Measurements from ENCODE around the gene RPS17. TPM values are rescaled to one million over a fixed set of nuclear protein-coding genes. Genes with fewer than 3 reads are reported as not detected.

The RPS17 gene
- polyA plus RNA-seq, 3 donors: 604 to 2,881 (median 619) TPM

DNA sequence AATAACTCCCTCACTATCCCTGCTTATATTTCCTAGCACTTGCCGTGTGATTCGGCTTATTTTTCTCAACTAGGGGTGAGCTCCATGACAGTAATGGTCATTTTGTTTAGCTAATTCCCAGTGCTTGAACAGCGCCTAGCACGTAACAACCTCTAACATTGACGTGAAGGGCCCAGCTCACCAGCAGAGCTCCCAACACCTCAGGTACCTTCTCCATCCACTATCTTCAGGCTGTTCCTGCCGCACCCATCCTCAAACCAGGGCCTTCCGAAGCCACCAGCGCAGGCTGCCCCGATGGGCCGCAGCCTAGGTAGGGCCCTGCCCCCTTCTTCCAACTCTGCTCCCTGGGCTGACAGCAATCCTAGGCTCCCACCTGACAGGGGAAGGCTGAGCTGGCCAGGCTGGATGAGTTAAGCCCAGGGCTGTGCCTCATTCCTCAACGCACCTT lies 751 bp upstream of the RPS17 start:
- Mint-ChIP-seq H3K36me3 (peaks cover 26 to 33% of the 10 kb centered on the region in 2 donors), H3K4me1 (peaks cover 27% of the 10 kb centered on the region), H3K9me3 (no peaks in the 10 kb centered on the region), H3K27ac (peak overlapping the region; percentile 91 to 95 (median 93)), H3K4me3 (peak overlapping the region; percentile 96 to 97), H3K27me3 (ENCODE audit: low read depth in 3 of 3) (peaks cover 0 to 6% (median 2%) of the 10 kb centered on the region in 3 donors)
- TF ChIP-seq, protein P1, sequence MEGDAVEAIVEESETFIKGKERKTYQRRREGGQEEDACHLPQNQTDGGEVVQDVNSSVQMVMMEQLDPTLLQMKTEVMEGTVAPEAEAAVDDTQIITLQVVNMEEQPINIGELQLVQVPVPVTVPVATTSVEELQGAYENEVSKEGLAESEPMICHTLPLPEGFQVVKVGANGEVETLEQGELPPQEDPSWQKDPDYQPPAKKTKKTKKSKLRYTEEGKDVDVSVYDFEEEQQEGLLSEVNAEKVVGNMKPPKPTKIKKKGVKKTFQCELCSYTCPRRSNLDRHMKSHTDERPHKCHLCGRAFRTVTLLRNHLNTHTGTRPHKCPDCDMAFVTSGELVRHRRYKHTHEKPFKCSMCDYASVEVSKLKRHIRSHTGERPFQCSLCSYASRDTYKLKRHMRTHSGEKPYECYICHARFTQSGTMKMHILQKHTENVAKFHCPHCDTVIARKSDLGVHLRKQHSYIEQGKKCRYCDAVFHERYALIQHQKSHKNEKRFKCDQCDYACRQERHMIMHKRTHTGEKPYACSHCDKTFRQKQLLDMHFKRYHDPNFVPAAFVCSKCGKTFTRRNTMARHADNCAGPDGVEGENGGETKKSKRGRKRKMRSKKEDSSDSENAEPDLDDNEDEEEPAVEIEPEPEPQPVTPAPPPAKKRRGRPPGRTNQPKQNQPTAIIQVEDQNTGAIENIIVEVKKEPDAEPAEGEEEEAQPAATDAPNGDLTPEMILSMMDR (IDR thresholded peaks at IDR 0.05): no peak
- H4K20me1 ChIP-seq (ENCODE audit: insufficient read depth, low read length): peaks cover 39% of the 10 kb centered on the region
- H3K9me3 ChIP-seq (replicated peaks in 1 of 2; ENCODE audit: control insufficient read depth in 1 of 2, insufficient read depth in 1 of 2, low read length in 2 of 2): no peaks in the 10 kb centered on the region
- peak overlapping the region; percentile 97 for H2AFZ ChIP-seq (ENCODE audit: insufficient read depth, low read depth, low read length, poor library complexity, severe bottlenecking)
- intact Hi-C loops (cut with micrococcal nuclease): loop anchor here in 1 of 2 donors (5.0 kb wide), 2 partner anchors 211 to 471 kb away; partner anchors contain the start of gene C15orf40
- DNase-seq: peak in 1 of 3 donors; percentile 13
- peaks cover 26 to 29% of the 10 kb centered on the region in 2 donors for H3K36me3 ChIP-seq (replicated peaks in 1 of 2; ENCODE audit: control insufficient read depth in 1 of 2, insufficient read depth in 2 of 2, low read length in 2 of 2)
- peak overlapping the region; percentile 67 to 95 for H3K27ac ChIP-seq (ENCODE audit: low read depth in 1 of 2, low read length in 2 of 2)
- peaks cover 33% of the 10 kb centered on the region for H3K79me2 ChIP-seq (ENCODE audit: insufficient read depth, low read length)
- peak overlapping the region; percentile 89 for H3K4me2 ChIP-seq (replicated peaks; ENCODE audit: extremely low read depth, low read length, poor library complexity, severe bottlenecking)
- H3K9ac ChIP-seq (ENCODE audit: insufficient read depth, low read length, poor library complexity, severe bottlenecking): peak overlapping the region; percentile 93
- H3K4me3 ChIP-seq (replicated peaks in 1 of 3; ENCODE audit: low read depth in 2 of 3, low read length in 3 of 3): peak overlapping the region; percentile 70 to 98 (median 77)
- H3K27me3 ChIP-seq (ENCODE audit: control insufficient read depth in 2 of 2, insufficient read depth in 2 of 2, low read length in 2 of 2): peaks cover 0 to 3% of the 10 kb centered on the region in 2 donors
- 39% methylated on average over 11 of the region's 11 CpGs for WGBS (ENCODE audit: insufficient coverage)
- H3K4me1 ChIP-seq (ENCODE audit: control insufficient read depth in 1 of 2, insufficient read depth in 2 of 2, low read length in 2 of 2): peaks cover 19 to 26% of the 10 kb centered on the region in 2 donors

DNA sequence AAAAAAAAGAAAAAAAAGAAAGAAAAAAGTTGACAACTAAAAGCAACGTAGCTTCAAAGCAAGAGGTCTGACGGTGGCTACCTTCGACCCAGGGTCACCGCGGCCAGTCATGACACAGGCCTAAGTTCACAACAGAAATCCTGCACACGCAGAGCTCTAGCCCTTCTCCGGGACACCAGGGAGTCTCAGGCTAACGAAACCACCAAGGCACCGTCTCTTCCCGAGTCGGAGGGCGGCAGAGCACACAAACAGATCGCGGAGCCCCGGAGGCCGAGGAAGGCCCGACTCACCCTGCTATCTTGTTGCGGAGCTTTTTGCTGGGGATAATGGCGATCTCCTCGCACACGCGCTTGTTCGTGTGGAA lies 584 bp downstream of the RPS17 start:
- under 1% methylated on average over 23 of the region's 23 CpGs for WGBS (ENCODE audit: insufficient coverage)

More for the DNA sequence above, 584 bp downstream of the RPS17 start:
- peaks cover 33% of the 10 kb centered on the region for H3K79me2 ChIP-seq (ENCODE audit: insufficient read depth, low read length)
- peaks cover 0 to 3% of the 10 kb centered on the region in 2 donors for H3K27me3 ChIP-seq (ENCODE audit: control insufficient read depth in 2 of 2, insufficient read depth in 2 of 2, low read length in 2 of 2)
- Mint-ChIP-seq H3K4me1 (peaks cover 27% of the 10 kb centered on the region), H3K4me3 (peak overlapping the region; percentile 97), H3K36me3 (peaks cover 37 to 44% of the 10 kb centered on the region in 2 donors), H3K27me3 (ENCODE audit: low read depth in 3 of 3) (peaks cover 0 to 6% (median 2%) of the 10 kb centered on the region in 3 donors), H3K9me3 (peaks cover 0 to under 1% (median 0%) of the 10 kb centered on the region in 7 donors), H3K27ac (peak overlapping the region; percentile 92 to 96 (median 95))
- peaks cover 19 to 26% of the 10 kb centered on the region in 2 donors for H3K4me1 ChIP-seq (ENCODE audit: control insufficient read depth in 1 of 2, insufficient read depth in 2 of 2, low read length in 2 of 2)
- peak in 1 of 3 donors; percentile 38 for DNase-seq
- peak overlapping the region; percentile 79 to 95 for H3K27ac ChIP-seq (ENCODE audit: low read depth in 1 of 2, low read length in 2 of 2)
- peak overlapping the region; percentile 89 for H3K4me2 ChIP-seq (replicated peaks; ENCODE audit: extremely low read depth, low read length, poor library complexity, severe bottlenecking)
- H2AFZ ChIP-seq (ENCODE audit: insufficient read depth, low read depth, low read length, poor library complexity, severe bottlenecking): peak overlapping the region; percentile 97
- H3K36me3 ChIP-seq (replicated peaks in 1 of 2; ENCODE audit: control insufficient read depth in 1 of 2, insufficient read depth in 2 of 2, low read length in 2 of 2): peaks cover 26 to 39% of the 10 kb centered on the region in 2 donors
- TF ChIP-seq, protein P1 (IDR thresholded peaks at IDR 0.05): no peak
- peaks cover 43% of the 10 kb centered on the region for H4K20me1 ChIP-seq (ENCODE audit: insufficient read depth, low read length)
- peak overlapping the region; percentile 93 for H3K9ac ChIP-seq (ENCODE audit: insufficient read depth, low read length, poor library complexity, severe bottlenecking)
- intact Hi-C loops (cut with micrococcal nuclease): loop anchor here (5.0 to 10.0 kb wide), 3 partner anchors 213 to 473 kb away; partner anchors contain the start of gene C15orf40 (in 1 of the 2)
- H3K4me3 ChIP-seq (replicated peaks in 1 of 3; ENCODE audit: low read depth in 2 of 3, low read length in 3 of 3): peak overlapping the region; percentile 70 to 98 (median 77)
- H3K9me3 ChIP-seq (replicated peaks in 1 of 2; ENCODE audit: control insufficient read depth in 1 of 2, insufficient read depth in 1 of 2, low read length in 2 of 2): no peaks in the 10 kb centered on the region
